Mesenchymal stem cell (in vitro differentiated cells and primary cell): Measurements from ENCODE around the gene SLC25A5.
"Not testable (repeated sequence)": the region's sequence is repeated elsewhere in the genome, so short reads cannot be mapped to it uniquely, and the experiment has no call there.

Experiments
- DNase-seq: peaks from one replicate; pipeline ENCODE4 v3.0.0-alpha.2; 2013
- H2AFZ ChIP-seq: one replicate; pipeline ENCODE4 v1.6.1; 2013; ENCODE audit warnings: low read depth, mild to moderate bottlenecking, control low read depth, inconsistent platforms, low read length, moderate library complexity
- H2AK5ac ChIP-seq: 2 replicates; pipeline ENCODE4 v1.6.1; 2013; ENCODE audit warnings: low read length, moderate library complexity, mild to moderate bottlenecking, inconsistent platforms; ENCODE audit not compliant: severe bottlenecking
- H2BK120ac ChIP-seq: one replicate; pipeline ENCODE4 v1.6.1; 2013; ENCODE audit warnings: low read depth, mild to moderate bottlenecking, inconsistent platforms, low read length, moderate library complexity
- H2BK12ac ChIP-seq, 2 experiments: one replicate each; pipeline ENCODE4 v1.6.1; 2013; ENCODE audit warnings: inconsistent platforms in 2 of 2, low read length in 2 of 2, mild to moderate bottlenecking in 2 of 2, moderate library complexity in 2 of 2, control low read depth in 1 of 2
- H2BK15ac ChIP-seq: one replicate; pipeline ENCODE4 v1.6.1; 2013; ENCODE audit warnings: mild to moderate bottlenecking, low read depth, inconsistent platforms; ENCODE audit not compliant: poor library complexity, severe bottlenecking
- H2BK5ac ChIP-seq: 2 replicates; pipeline ENCODE4 v1.6.1; 2013; ENCODE audit warnings: low read depth, mild to moderate bottlenecking, low read length, control low read depth, inconsistent platforms; ENCODE audit not compliant: poor library complexity, severe bottlenecking
- H3K14ac ChIP-seq, 2 experiments: one replicate each; pipeline ENCODE4 v1.6.1; 2013; ENCODE audit warnings: inconsistent platforms in 2 of 2, low read length in 2 of 2, control low read depth in 1 of 2, mild to moderate bottlenecking in 1 of 2, moderate library complexity in 1 of 2
- H3K18ac ChIP-seq, 2 experiments: one replicate each; pipeline ENCODE4 v1.6.1; 2013; ENCODE audit warnings: inconsistent platforms in 2 of 2, low read length in 2 of 2, control low read depth in 1 of 2, low read depth in 1 of 2, mild to moderate bottlenecking in 1 of 2
- H3K23ac ChIP-seq, 2 experiments: one replicate each; pipeline ENCODE4 v1.6.1; 2013; ENCODE audit warnings: inconsistent platforms in 2 of 2, low read length in 2 of 2, mild to moderate bottlenecking in 2 of 2, moderate library complexity in 2 of 2, control low read depth in 1 of 2
- H3K27ac ChIP-seq: 2 replicates; pipeline ENCODE4 v1.5.1; 2013; ENCODE audit warnings: mild to moderate bottlenecking, moderate library complexity, low read length, control low read depth, inconsistent platforms; ENCODE audit not compliant: poor library complexity, severe bottlenecking
- H3K27me3 ChIP-seq, 2 experiments: 2 replicates each; pipeline versions ENCODE4 v1.6.1 to v1.7.0; 2013; ENCODE audit warnings: low read length in 2 of 2, mild to moderate bottlenecking in 2 of 2, moderate library complexity in 2 of 2, control low read depth in 1 of 2, inconsistent platforms in 1 of 2; ENCODE audit not compliant: control insufficient read depth in 1 of 2, insufficient read depth in 1 of 2
- H3K36me3 ChIP-seq, 2 experiments: 2 replicates each; pipeline versions ENCODE4 v1.6.1 to v1.7.0; 2013; ENCODE audit warnings: low read length in 2 of 2, control low read depth in 1 of 2, inconsistent platforms in 1 of 2, low read depth in 1 of 2, mild to moderate bottlenecking in 1 of 2; ENCODE audit not compliant: insufficient read depth in 2 of 2, control insufficient read depth in 1 of 2
- H3K4ac ChIP-seq, 2 experiments: one replicate each; pipeline ENCODE4 v1.6.1; 2013; ENCODE audit warnings: inconsistent platforms in 2 of 2, low read length in 2 of 2, mild to moderate bottlenecking in 2 of 2, moderate library complexity in 2 of 2, control low read depth in 1 of 2, low read depth in 1 of 2
- H3K4me1 ChIP-seq: 2 replicates; pipeline ENCODE4 v1.6.1; 2013; ENCODE audit warnings: low read depth, low read length, control low read depth; ENCODE audit not compliant: control insufficient read depth, insufficient read depth
- H3K4me2 ChIP-seq: 2 replicates; pipeline ENCODE4 v1.6.1; 2013; ENCODE audit warnings: low read length, mild to moderate bottlenecking, inconsistent platforms; ENCODE audit not compliant: poor library complexity, severe bottlenecking
- H3K4me3 ChIP-seq, 2 experiments: 2 replicates each; pipeline versions ENCODE4 v1.5.1 to v1.7.0; 2013; ENCODE audit warnings: low read length in 2 of 2, mild to moderate bottlenecking in 2 of 2, control low read depth in 1 of 2, low read depth in 1 of 2; ENCODE audit not compliant: insufficient read depth in 1 of 2
- H3K79me1 ChIP-seq: replicated peaks from 2 replicates; pipeline ENCODE4 v1.6.1; 2013; ENCODE audit warnings: mild to moderate bottlenecking, control low read depth, low read length, inconsistent platforms; ENCODE audit not compliant: poor library complexity, severe bottlenecking
- H3K9ac ChIP-seq: 2 replicates; pipeline ENCODE4 v1.7.0; 2013; ENCODE audit warnings: mild to moderate bottlenecking, low read length, moderate library complexity
- H3K9me3 ChIP-seq: 2 replicates; pipeline ENCODE4 v1.7.0; 2013; ENCODE audit warnings: mild to moderate bottlenecking, low read length; ENCODE audit not compliant: control insufficient read depth
- H4K8ac ChIP-seq: one replicate; pipeline ENCODE4 v1.6.1; 2013; ENCODE audit warnings: inconsistent platforms, mild to moderate bottlenecking, low read length, moderate library complexity
- H4K91ac ChIP-seq: one replicate; pipeline ENCODE4 v1.6.1; 2013; ENCODE audit warnings: mild to moderate bottlenecking, low read length, inconsistent platforms
- WGBS: methylation state at CpG from one replicate; pipeline ENCODE4 v1.1.7; 2013; ENCODE audit warnings: mixed read lengths; 5-methylcytosine and 5-hydroxymethylcytosine counted together

SLC25A5 gene

GRCh38 chrX:119429471-119429870 lies 38.8 kb upstream of the SLC25A5 start:
- peaks cover 0 to 3% of the 10 kb centered on the region in 2 experiments for H3K27me3 ChIP-seq
- H4K91ac ChIP-seq = no peak overlapping the region
- no peak overlapping the region for H3K4ac ChIP-seq
- H4K8ac ChIP-seq = no peak overlapping the region
- no peak overlapping the region for H3K27ac ChIP-seq
- H2AFZ ChIP-seq = no peak overlapping the region
- H3K9ac ChIP-seq = no peak overlapping the region
- H3K4me1 ChIP-seq = peaks cover 5% of the 10 kb centered on the region
- H2AK5ac ChIP-seq = no peak overlapping the region
- peaks cover 6 to 36% of the 10 kb centered on the region in 2 experiments for H3K36me3 ChIP-seq
- no peak overlapping the region for H3K23ac ChIP-seq
- no peak overlapping the region for H2BK120ac ChIP-seq
- H3K14ac ChIP-seq = no peak overlapping the region
- H3K4me2 ChIP-seq = no peak overlapping the region
- H3K18ac ChIP-seq = no peak overlapping the region
- H2BK12ac ChIP-seq = no peak overlapping the region
- no peak overlapping the region for H3K4me3 ChIP-seq
- no peaks in the 10 kb centered on the region for H3K79me1 ChIP-seq
- peak; percentile 25 for DNase-seq
- no peak overlapping the region for H2BK15ac ChIP-seq
- H2BK5ac ChIP-seq = no peak overlapping the region
- 18% methylated on average over 2 of the region's 4 CpGs for WGBS
- H3K9me3 ChIP-seq = no peaks in the 10 kb centered on the region

DNA sequence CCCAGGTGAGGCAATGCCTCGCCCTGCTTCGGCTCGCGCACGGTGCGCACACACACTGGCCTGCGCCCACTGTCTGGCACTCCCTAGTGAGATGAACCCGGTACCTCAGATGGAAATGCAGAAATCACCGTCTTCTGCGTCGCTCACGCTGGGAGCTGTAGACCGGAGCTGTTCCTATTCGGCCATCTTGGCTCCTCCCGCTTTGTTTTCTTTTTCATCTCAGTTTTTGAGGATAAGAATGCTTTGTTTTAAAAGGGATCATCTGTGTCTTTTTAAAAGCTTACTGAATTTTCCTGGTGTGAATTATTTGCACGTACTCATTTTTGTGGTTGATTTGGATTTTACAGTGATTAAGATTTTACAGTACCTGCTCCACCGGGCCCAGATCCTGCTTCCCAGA lies 26.9 kb upstream of the SLC25A5 start:
- not testable (repeated sequence) for H3K27ac ChIP-seq, H3K14ac ChIP-seq, H3K18ac ChIP-seq, H3K9me3 ChIP-seq, H3K79me1 ChIP-seq, H3K9ac ChIP-seq, H2BK5ac ChIP-seq, H3K27me3 ChIP-seq, H3K4me1 ChIP-seq, H3K36me3 ChIP-seq, H3K4me3 ChIP-seq, H4K91ac ChIP-seq, H2AFZ ChIP-seq, H3K23ac ChIP-seq, H2BK12ac ChIP-seq, DNase-seq, H3K4me2 ChIP-seq, H2BK120ac ChIP-seq, H4K8ac ChIP-seq, H3K4ac ChIP-seq, H2AK5ac ChIP-seq, H2BK15ac ChIP-seq
- WGBS = 97% methylated on average over 10 of the region's 17 CpGs

DNA sequence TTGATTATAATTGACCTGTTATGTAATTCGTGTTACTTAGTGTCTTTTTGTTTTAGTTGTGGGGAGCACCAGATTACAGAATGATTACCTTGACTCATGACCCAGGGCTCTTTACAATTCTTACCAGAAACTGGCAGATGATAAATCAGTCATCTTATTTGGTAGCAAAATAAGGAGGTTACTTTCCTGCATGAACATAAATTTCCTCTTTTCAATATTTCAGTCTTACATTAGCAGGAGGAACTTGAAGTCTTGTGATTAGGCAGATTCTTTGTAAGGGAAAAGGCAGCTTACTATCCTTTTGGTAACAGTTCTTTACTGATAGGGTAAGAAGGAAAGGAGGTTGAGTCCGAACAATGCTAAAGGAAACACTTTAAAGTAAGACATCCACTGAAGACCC lies 26.0 kb upstream of the SLC25A5 start:
- H2BK12ac ChIP-seq = no peak overlapping the region
- H2BK5ac ChIP-seq = no peak overlapping the region
- no peak overlapping the region for H2AK5ac ChIP-seq
- peaks cover 0 to 2% of the 10 kb centered on the region in 2 experiments for H3K36me3 ChIP-seq
- H3K79me1 ChIP-seq = no peaks in the 10 kb centered on the region
- WGBS = no CpG with 5 or more reads among the region's 2 CpGs
- no peak overlapping the region for H4K91ac ChIP-seq
- no peak overlapping the region for H2BK120ac ChIP-seq
- H3K9ac ChIP-seq = no peak overlapping the region
- H4K8ac ChIP-seq = no peak overlapping the region
- no peaks in the 10 kb centered on the region for H3K27me3 ChIP-seq
- H2AFZ ChIP-seq = no peak overlapping the region
- H3K4ac ChIP-seq = no peak overlapping the region
- DNase-seq = no peak
- H3K4me1 ChIP-seq = no peaks in the 10 kb centered on the region
- no peak overlapping the region for H3K4me2 ChIP-seq
- no peak overlapping the region for H2BK15ac ChIP-seq
- no peak overlapping the region for H3K23ac ChIP-seq
- no peak overlapping the region for H3K18ac ChIP-seq
- no peak overlapping the region for H3K14ac ChIP-seq
- no peak overlapping the region for H3K4me3 ChIP-seq
- no peak overlapping the region for H3K27ac ChIP-seq
- no peaks in the 10 kb centered on the region for H3K9me3 ChIP-seq

- Histone ChIP-seq H2BK5ac (no peak overlapping the region), H3K4me1 (no peaks in the 10 kb centered on the region), H3K4me3 (no peak overlapping the region), H3K79me1 (no peaks in the 10 kb centered on the region), H3K36me3 (peaks cover 4 to 29% of the 10 kb centered on the region in 2 experiments), H4K91ac (no peak overlapping the region), H3K23ac (no peak overlapping the region), H3K18ac (no peak overlapping the region), H4K8ac (no peak overlapping the region), H3K9me3 (no peaks in the 10 kb centered on the region), H2AFZ (no peak overlapping the region), H3K14ac (no peak overlapping the region), H3K27me3 (peaks cover 0 to 7% of the 10 kb centered on the region in 2 experiments), H2BK12ac (no peak overlapping the region), H3K27ac (no peak overlapping the region), H2BK15ac (no peak overlapping the region), H2BK120ac (no peak overlapping the region), H2AK5ac (no peak overlapping the region), H3K4me2 (no peak overlapping the region), H3K9ac (no peak overlapping the region), H3K4ac (no peak overlapping the region)
- WGBS = 100% methylated on average over 2 of the region's 4 CpGs
- no peak for DNase-seq
These were observed 15.0 kb upstream of the SLC25A5 start for GRCh38 chrX:119453202-119453601.
